GM12865 (cell line): ENCODE data around the gene FUT2.

Experiments
- DNase-seq: peaks from one replicate; pipeline ENCODE4 v3.0.0; 2010; ENCODE audit warnings: low read depth
- H3K4me3 ChIP-seq: 2 replicates; pipeline ENCODE4 v1.5.1; 2011; ENCODE audit warnings: mild to moderate bottlenecking, low read depth, low read length, control low read depth
- TF ChIP-seq, protein P1 (sequence below): IDR thresholded peaks from 2 replicates; pipeline ENCODE4 v1.5.1; 2011; ENCODE audit warnings: low read length, control low read depth, low read depth, inconsistent platforms; ENCODE audit not compliant: insufficient read depth; ENCODE audit errors: missing control alignments

The FUT2 gene

DNA sequence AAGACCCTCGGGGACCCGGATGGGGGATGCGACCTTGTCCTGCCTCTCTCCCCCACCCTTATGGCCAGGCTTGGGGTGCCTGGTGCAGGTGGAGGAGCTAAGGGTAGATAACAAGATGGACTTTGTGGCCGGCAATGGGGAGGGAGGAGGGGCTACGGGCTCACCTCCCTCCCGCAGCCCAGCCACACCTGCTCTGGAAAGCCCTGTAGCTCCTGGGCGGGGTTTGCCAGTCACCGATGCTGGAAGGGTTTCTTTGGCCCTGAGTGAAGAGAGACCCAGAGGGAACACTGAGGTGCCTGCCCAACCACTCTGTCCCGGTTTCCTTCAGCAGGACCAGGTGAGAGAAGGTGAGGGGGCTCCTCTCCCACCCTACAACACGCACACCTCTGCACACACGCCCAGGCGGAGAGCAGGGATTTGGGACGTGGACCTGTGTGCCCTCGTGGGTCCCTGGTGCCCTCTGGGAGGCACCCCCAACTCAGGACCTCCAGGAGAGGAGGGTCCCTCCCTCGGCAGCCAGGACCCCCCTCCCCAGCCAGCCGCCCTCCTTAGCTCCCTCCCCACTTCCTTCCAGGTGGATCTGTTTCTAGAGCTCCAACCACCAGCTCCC is at the start of gene FUT2:
FUT2 (plus strand) TSS at position 229 of the 610 bp plus-strand sequence. CDS start 6,986 bp downstream, outside the sequence.
- TF ChIP-seq, protein P1, sequence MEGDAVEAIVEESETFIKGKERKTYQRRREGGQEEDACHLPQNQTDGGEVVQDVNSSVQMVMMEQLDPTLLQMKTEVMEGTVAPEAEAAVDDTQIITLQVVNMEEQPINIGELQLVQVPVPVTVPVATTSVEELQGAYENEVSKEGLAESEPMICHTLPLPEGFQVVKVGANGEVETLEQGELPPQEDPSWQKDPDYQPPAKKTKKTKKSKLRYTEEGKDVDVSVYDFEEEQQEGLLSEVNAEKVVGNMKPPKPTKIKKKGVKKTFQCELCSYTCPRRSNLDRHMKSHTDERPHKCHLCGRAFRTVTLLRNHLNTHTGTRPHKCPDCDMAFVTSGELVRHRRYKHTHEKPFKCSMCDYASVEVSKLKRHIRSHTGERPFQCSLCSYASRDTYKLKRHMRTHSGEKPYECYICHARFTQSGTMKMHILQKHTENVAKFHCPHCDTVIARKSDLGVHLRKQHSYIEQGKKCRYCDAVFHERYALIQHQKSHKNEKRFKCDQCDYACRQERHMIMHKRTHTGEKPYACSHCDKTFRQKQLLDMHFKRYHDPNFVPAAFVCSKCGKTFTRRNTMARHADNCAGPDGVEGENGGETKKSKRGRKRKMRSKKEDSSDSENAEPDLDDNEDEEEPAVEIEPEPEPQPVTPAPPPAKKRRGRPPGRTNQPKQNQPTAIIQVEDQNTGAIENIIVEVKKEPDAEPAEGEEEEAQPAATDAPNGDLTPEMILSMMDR: no peak
- no peak within 1 kb of the TSS for H3K4me3 ChIP-seq
- no peak for DNase-seq

DNA sequence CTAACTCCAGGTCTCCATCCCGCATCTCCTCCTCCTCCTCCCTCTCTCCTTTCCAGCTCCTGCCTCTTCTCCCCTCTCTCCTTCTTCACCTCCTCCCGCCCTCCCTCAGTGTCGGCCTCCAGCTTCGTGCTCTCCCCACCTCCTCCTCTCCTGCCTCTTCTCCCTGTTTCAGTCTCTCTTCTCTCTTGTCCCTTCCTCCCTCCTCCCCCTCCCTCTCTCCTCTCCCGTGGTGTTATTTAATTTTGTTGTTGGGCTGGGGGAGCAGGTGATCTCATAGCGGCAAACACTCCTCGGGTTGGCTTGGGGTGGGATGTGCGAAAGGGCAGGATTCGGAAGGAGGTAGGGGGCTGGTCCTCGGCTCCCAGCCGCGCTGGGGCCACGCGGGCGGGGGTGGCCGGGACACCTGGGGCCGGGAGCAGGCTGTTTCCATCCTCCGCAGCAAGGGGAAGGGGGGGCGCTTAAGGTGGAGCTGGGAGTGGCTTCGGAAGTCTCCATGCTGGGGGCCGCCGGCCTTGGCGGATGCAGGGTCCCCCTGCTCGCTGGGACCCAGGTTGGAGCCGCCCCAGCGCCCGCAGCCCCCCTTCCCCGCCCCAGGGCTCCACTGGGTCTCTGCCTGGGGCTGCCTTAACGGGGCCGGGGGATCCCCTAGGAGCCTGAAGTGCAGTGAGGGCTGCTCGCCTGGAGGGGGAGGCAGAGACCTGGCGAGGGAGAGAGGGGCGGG is 49.6 kb upstream of the FUT2 start, which contains the start of gene CA11:
CA11 (minus strand) TSS at position 187 of the 721 bp plus-strand sequence. CDS start 555 bp downstream, outside the sequence.
- peak; percentile 91 for DNase-seq
- TF ChIP-seq, protein P1: peak; percentile 92
- peak within 1 kb of the TSS; percentile 68 for H3K4me3 ChIP-seq

DNA sequence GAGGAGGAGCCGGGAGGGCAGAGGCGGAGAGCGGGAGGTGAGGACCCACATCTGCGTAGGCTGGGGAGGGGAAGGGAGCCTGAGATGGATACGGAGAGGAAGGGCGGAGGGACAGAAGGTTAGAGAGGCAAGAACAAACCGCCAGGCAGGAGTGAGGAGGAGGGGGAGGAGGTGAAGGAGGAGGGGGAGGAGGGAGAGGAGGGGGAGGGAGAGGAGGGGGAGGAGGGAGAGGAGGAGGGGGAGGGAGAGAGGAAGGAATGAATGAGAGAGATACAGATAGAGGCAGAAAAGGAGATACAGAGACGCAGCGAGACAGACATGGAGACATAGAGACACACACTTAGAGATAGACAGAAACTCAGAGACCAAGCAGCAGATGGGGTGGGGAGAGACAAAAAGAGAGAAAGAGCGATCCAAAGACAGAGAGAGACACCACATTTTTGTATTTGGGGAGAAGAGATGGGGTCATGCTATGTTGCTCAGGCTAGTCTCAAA is 49.0 kb upstream of the FUT2 start:
- peak overlapping the region; percentile 68 for H3K4me3 ChIP-seq
- TF ChIP-seq, protein P1: no peak
- DNase-seq: no peak

DNA sequence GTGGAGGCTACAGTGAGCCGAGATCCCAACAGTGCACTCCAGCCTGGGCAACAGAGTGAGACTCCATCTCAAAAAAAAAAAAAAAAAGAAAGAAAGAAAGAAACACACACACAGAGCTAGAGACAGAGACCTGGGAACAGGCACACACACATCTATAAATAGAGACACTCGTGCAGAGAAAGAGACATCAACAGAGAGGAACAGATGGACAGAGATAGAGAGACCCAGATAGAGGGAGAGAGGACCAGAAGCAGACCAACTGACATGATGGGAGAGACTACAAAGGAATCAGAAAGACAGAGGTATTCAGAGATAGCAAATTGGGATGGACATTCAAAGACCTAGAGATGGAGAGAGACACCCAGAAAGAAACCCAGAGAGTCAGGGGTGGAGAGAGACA is 47.6 kb upstream of the FUT2 start:
- no peak for DNase-seq
- H3K4me3 ChIP-seq: no peak overlapping the region
- TF ChIP-seq, protein P1: no peak

DNA sequence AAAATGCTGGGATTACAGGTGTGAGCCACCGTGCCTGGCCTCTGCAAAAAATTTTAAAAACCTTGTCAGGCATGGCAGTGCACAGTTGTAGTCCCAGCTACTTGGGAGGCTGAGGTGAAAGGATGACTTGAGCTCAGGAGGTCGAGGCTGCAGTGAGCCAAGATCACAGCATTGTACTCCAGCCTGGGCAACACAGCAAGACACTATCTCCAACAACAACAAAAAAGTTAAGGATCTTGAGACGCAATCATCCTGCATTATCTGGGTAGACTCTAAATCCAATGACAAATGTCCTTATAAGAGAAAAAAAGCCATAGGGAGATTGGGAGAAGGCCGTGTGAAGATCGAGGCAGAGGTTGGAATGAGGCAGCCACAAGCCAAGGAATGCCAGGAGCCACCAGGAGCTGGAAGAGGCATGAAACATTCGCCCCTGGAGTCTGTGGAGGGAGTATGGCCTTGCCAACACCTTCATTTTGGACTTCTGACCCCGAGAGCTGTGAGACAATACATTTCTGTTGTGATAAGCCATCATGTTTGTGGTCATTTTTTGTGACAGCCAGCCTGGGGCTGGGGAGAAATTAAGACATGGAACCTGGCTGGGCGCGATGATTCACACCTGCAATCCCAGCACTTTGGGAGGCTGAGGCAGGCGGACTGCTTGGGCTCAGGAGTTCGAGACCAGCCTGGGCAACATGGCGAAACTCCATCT is 44.6 kb upstream of the FUT2 start:
- TF ChIP-seq, protein P1: no peak
- no peak for DNase-seq
- no peak overlapping the region for H3K4me3 ChIP-seq

DNA sequence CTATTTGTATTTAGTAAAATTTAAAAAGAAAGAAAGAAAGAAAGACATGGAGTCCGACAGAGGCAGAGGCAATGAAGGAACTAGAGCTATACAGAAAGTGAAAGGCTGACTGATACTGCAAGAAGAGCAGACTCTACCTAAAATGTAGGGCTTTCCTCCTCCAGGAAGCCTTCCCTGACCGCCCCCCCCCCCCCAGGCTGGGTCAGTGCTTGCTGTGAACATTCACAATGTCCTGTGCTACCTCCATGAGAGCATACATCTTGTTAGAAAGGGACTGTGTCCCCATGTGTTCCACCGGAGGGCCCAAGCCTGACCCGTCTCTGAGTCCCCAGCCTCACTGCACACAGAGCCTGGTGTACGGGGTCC is 44.1 kb upstream of the FUT2 start:
- TF ChIP-seq, protein P1: no peak
- H3K4me3 ChIP-seq: no peak overlapping the region
- no peak for DNase-seq
